Brain microvascular endothelial cell (primary cell): Measurements from ENCODE around the gene JADE2.
"Not testable (repeated sequence)": the region's sequence is repeated elsewhere in the genome, so short reads cannot be mapped to it uniquely, and the experiment has no call there.

ENCODE experiments used
- DNase-seq: peaks from one replicate; pipeline ENCODE4 v3.0.0-alpha.2; 2020
- H3K27ac ChIP-seq: fragments of 250-450 bp; sonication (Bioruptor Pico); 2 replicates; pipeline ENCODE4 v1.5.1; 2020; ENCODE audit warnings: mild to moderate bottlenecking, moderate library complexity
- H3K27me3 ChIP-seq: fragments of 250-450 bp; sonication (Bioruptor Pico); replicated peaks from 2 replicates; pipeline ENCODE4 v1.5.1; 2020; ENCODE audit warnings: mild to moderate bottlenecking
- H3K36me3 ChIP-seq: fragments of 250-450 bp; sonication (Bioruptor Pico); replicated peaks from 2 replicates; pipeline ENCODE4 v1.5.1; 2020; ENCODE audit warnings: mild to moderate bottlenecking
- H3K4me3 ChIP-seq: 2 replicates; pipeline ENCODE4 v1.5.1; 2011; ENCODE audit warnings: low read depth, mild to moderate bottlenecking, control low read depth, low read length, moderate library complexity
- CTCF ChIP-seq: IDR thresholded peaks from 2 replicates; pipeline ENCODE4 v1.5.1; 2011; ENCODE audit warnings: low read depth, mild to moderate bottlenecking, moderate library complexity, low read length, control low read depth, inconsistent platforms; ENCODE audit errors: missing control alignments
- in situ Hi-C: cut with HindIII; loops from 2 replicates; pipeline ENCODE4 v1.10.0; 2017; ENCODE audit warnings: low sequenced_read_pairs, low pct_ligation_motif_present

JADE2 gene

DNA sequence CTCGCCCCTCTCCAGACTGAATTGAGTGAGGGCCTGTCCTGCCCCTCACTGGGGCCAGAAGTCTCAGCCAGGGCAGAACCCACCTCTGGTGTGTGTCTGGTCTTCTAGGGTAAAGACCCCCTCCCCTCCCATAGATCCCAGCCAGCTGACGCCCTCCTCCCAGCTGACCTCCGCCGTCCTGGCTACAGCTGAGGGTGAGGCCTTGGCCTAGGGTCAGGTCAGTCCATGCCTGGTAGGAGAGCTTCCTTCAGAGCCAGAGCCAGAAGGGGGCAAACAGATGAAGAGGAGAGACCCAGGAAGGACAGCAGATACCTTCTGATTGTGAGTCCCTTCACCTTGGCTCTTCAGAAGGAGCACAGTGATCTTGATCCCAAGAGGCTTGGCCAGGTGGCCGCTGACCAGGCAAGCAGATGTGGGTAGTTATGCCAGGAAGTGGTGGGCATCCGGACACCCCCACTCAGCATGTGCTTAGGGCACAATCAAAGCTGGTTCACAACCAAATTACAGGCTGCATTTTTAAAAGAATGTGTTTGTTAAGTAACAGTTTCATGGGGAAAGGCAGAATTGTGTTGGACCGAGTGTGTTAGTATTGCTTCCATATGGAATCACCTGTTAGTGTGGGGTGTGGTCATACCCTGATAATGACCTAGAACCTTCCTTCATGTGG, 29.9 kb downstream of the JADE2 start:
- DNase-seq = no peak
- no peak overlapping the region for H3K4me3 ChIP-seq
- H3K27me3 ChIP-seq = no peaks in the 10 kb centered on the region
- in situ Hi-C loops = no loop called here
- peaks cover 4% of the 10 kb centered on the region for H3K36me3 ChIP-seq
- H3K27ac ChIP-seq = peak overlapping the region; percentile 34
- TF ChIP-seq CTCF = no peak

DNA sequence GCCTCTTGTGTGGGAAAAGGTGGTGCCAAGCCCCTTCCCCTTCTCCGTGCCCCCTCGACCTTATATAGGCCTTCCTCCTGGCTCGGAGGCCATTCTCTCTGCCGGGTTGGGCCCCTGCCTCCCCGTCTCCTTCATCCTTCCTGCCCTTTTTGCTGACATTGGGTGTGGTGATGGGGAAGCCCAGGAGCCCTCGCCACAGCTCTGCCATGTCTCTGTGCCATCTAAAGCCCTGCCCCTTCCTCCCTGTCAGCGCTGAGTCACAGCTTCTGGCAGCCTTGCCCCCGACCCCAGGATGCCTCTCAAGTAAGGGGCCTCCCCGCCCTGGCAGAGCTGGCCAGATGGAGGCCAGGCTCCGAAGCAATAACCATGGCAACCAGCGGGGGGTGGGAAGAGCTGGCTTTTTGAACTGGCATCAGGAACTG, 30.4 kb downstream of the JADE2 start:
- Histone ChIP-seq H3K27ac (no peak overlapping the region), H3K4me3 (no peak overlapping the region), H3K27me3 (no peaks in the 10 kb centered on the region), H3K36me3 (peaks cover 10% of the 10 kb centered on the region)
- in situ Hi-C loops = no loop called here
- peak; percentile 30 for DNase-seq
- peak; percentile 11 for TF ChIP-seq CTCF

DNA sequence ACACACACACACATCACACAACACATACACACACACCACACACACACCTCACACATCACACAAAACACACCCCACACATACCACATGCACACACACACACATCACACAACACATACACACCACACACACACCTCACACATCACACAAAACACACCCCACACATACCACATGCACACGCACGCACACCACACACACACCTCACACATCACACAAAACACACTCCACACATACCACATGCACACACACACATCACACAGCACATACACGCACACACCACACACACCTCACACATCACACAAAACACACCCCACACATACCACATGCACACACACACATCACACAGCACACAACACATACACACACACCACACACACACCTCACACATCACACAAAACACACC, 31.1 kb downstream of the JADE2 start:
- in situ Hi-C loops, H3K27ac ChIP-seq, H3K4me3 ChIP-seq, H3K27me3 ChIP-seq, DNase-seq, H3K36me3 ChIP-seq: not testable (repeated sequence)

DNA sequence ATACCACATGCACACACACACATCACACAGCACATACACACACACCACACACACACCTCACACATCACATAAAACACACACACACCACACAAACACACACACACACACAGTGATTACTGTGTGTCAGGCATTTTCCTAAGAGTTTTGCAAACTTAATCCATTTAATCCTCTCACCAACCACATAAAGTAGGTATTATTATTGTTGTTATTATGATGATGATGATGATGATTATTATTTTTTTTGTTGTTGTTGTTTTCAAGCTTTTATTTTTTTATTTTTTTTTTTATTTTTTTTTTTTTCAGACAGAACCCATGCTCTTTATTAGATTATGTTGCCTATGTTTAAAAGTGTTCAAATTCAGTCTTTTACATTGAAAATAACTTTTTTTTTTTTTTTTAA, 31.5 kb downstream of the JADE2 start:
- no peak for DNase-seq
- H3K36me3 ChIP-seq = peaks cover 10% of the 10 kb centered on the region
- no peak overlapping the region for H3K27ac ChIP-seq
- no peak overlapping the region for H3K4me3 ChIP-seq
- no peaks in the 10 kb centered on the region for H3K27me3 ChIP-seq
- no peak for TF ChIP-seq CTCF
- in situ Hi-C loops = no loop called here

GRCh38 chr5:134559672-134560071, 34.2 kb downstream of the JADE2 start:
- H3K27ac ChIP-seq = no peak overlapping the region
- H3K27me3 ChIP-seq = no peaks in the 10 kb centered on the region
- H3K36me3 ChIP-seq = peaks cover 28% of the 10 kb centered on the region
- in situ Hi-C loops = no loop called here
- H3K4me3 ChIP-seq = no peak overlapping the region
- no peak for DNase-seq
- no peak for TF ChIP-seq CTCF

DNA sequence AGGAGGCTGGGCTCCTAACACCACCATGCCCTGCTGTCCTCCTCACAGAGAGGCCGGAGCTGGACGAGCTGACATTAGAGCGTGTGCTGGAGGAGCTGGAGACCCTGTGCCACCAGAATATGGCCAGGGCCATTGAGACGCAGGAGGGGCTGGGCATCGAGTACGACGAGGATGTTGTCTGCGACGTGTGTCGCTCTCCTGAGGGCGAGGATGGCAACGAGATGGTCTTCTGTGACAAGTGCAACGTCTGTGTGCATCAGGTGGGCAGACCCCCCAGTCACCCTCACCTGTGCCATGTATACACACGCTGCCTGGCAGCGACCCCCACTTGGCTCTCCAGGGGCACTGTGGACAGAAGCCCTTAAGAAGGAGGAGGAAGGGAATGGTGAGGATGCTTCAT, 35.2 kb downstream of the JADE2 start:
- no peak for DNase-seq
- Histone ChIP-seq H3K36me3 (peaks cover 29% of the 10 kb centered on the region), H3K27ac (no peak overlapping the region), H3K27me3 (no peaks in the 10 kb centered on the region), H3K4me3 (no peak overlapping the region)
- in situ Hi-C loops = no loop called here
- TF ChIP-seq CTCF = no peak
